A549 (cell line): ENCODE data around the gene B3GLCT. TPM values are rescaled to one million over a fixed set of nuclear protein-coding genes. Genes with fewer than 3 reads are reported as not detected.

Experiments
- ATAC-seq, 2 experiments: fragments of 200-7000 bp in 1 of 2; fragments of >200 bp in 1 of 2; cut with Nextera tagmentation in 1 of 2; cut with Tn5 transposase in 1 of 2; 3 replicates each; pipeline versions ENCODE4 v1.8.0 to v1.9.1; 2018 to 2020; ENCODE audit warnings: mild to moderate bottlenecking in 1 of 2, moderate library complexity in 1 of 2
- CTCF ChIA-PET: fragments of 300-600 bp; sonication (Branson Sonifier 250); formaldehyde crosslinking; extraction: SDS; loops from one replicate; lab custom pipeline; 2021; ENCODE audit warnings: antibody characterized with exemption, inconsistent platforms; lab: Yijun Ruan, JAX
- POLR2A ChIA-PET: fragments of 350-600 bp; formaldehyde crosslinking; extraction: SDS; loops from one replicate; lab custom pipeline; 2021; ENCODE audit warnings: antibody characterized with exemption, inconsistent platforms; lab: Yijun Ruan, JAX
- DNase-seq, 2 experiments: peaks; one replicate each; pipeline versions ENCODE4 v3.0.0 to v3.0.0-alpha.2; 2011 to 2016; ENCODE audit warnings: low read depth in 1 of 2, low spot score in 1 of 2
- FAIRE-seq: peaks from 2 replicates; lab custom pipeline; 2011; peaks lifted over from hg19 to GRCh38; lab: Jason Lieb, UNC
- H3K27ac ChIP-seq, 2 experiments: fragments of >200 bp; sonication (Bioruptor Twin); formaldehyde crosslinking; 3 replicates each; pipeline ENCODE4 v1.5.1; 2016 to 2017
- H3K4me1 ChIP-seq: fragments of >200 bp; sonication (Bioruptor Twin); formaldehyde crosslinking; 3 replicates; pipeline ENCODE4 v1.6.1; 2016
- H3K4me2 ChIP-seq: fragments of >200 bp; sonication (Bioruptor Twin); formaldehyde crosslinking; 3 replicates; pipeline ENCODE4 v1.6.1; 2016
- H3K4me3 ChIP-seq: fragments of >200 bp; sonication (Bioruptor Twin); formaldehyde crosslinking; 3 replicates; pipeline ENCODE4 v1.5.1; 2016
- H3K9me3 ChIP-seq: fragments of >200 bp; sonication (Bioruptor Twin); formaldehyde crosslinking; 3 replicates; pipeline ENCODE4 v1.6.1; 2016
- ATOH8 ChIP-seq: fragments of 250-450 bp; sonication (Bioruptor Pico); IDR thresholded peaks from 2 replicates; pipeline ENCODE4 v1.5.0; 2020; ENCODE audit warnings: low read depth, mild to moderate bottlenecking, moderate library complexity
- CHD2 ChIP-seq: fragments of 150-350 bp; IDR thresholded peaks from 2 replicates; pipeline ENCODE4 v1.6.1; 2014; ENCODE audit warnings: low read length; ENCODE audit not compliant: partially characterized antibody
- CHD4 ChIP-seq: fragments of 200-600 bp; sonication (generic); IDR thresholded peaks from 2 replicates; pipeline ENCODE4 v1.6.1; 2016; ENCODE audit warnings: antibody characterized with exemption, mild to moderate bottlenecking, borderline replicate concordance
- ELK1 ChIP-seq: fragments of 150-350 bp; IDR thresholded peaks from 2 replicates; pipeline ENCODE4 v1.6.1; 2014; ENCODE audit warnings: low read depth, mild to moderate bottlenecking, low read length
- EP300 ChIP-seq, 2 experiments: fragments of >200 bp; sonication (Bioruptor Twin); formaldehyde crosslinking; IDR thresholded peaks; 2 replicates in 1 of 2; 3 replicates in 1 of 2; pipeline ENCODE4 v1.6.1; 2016 to 2017
- FOSB ChIP-seq: fragments of 250-450 bp; sonication (Bioruptor Pico); IDR thresholded peaks from 2 replicates; pipeline ENCODE4 v1.5.0; 2020; ENCODE audit warnings: mild to moderate bottlenecking, moderate library complexity
- FOSL2 ChIP-seq, 2 experiments: fragments of 450-650 bp in 1 of 2; fragments of >200 bp in 1 of 2; sonication (Bioruptor Twin) in 1 of 2; formaldehyde crosslinking; IDR thresholded peaks; 2 replicates each; pipeline versions ENCODE4 v1.5.0 to v1.6.1; 2016 to 2020; ENCODE audit warnings: mild to moderate bottlenecking in 1 of 2, moderate library complexity in 1 of 2
- HDAC2 ChIP-seq: fragments of 200-600 bp; sonication (generic); IDR thresholded peaks from 2 replicates; pipeline ENCODE4 v1.6.1; 2016
- HOXA7 ChIP-seq: fragments of 250-450 bp; sonication (Bioruptor Pico); IDR thresholded peaks from 2 replicates; pipeline ENCODE4 v1.5.0; 2020; ENCODE audit warnings: mild to moderate bottlenecking, moderate library complexity
- JUN ChIP-seq, 2 experiments: fragments of >200 bp; sonication (Bioruptor Twin); formaldehyde crosslinking; IDR thresholded peaks; 2 replicates in 1 of 2; 3 replicates in 1 of 2; pipeline ENCODE4 v1.6.1; 2016 to 2017
- JUNB ChIP-seq: fragments of >200 bp; sonication (Bioruptor Twin); formaldehyde crosslinking; IDR thresholded peaks from 2 replicates; pipeline ENCODE4 v1.6.1; 2016
- MAFK ChIP-seq: fragments of 450-650 bp; IDR thresholded peaks from 2 replicates; pipeline ENCODE4 v1.6.1; 2014; ENCODE audit not compliant: partially characterized antibody
- MAZ ChIP-seq: fragments of 150-350 bp; IDR thresholded peaks from 2 replicates; pipeline ENCODE4 v1.6.1; 2014; ENCODE audit warnings: antibody characterized with exemption, low read depth, low read length, borderline replicate concordance
- NFE2L2 ChIP-seq: fragments of 150-350 bp; conservative IDR thresholded peaks from 2 replicates; pipeline ENCODE4 v1.6.1; 2014; ENCODE audit warnings: low read length
- RAD21 ChIP-seq, 2 experiments: fragments of >200 bp in 1 of 2; sonication (Bioruptor Twin) in 1 of 2; formaldehyde crosslinking in 1 of 2; IDR thresholded peaks in 1 of 2; conservative IDR thresholded peaks in 1 of 2; 2 replicates in 1 of 2; 3 replicates in 1 of 2; pipeline ENCODE4 v1.6.1; 2012 to 2018; ENCODE audit warnings: inconsistent platforms in 1 of 2
- RCOR1 ChIP-seq: fragments of 150-350 bp; IDR thresholded peaks from 2 replicates; pipeline ENCODE4 v1.6.1; 2014; ENCODE audit warnings: antibody characterized with exemption, low read length, low read depth
- SREBF2 ChIP-seq: fragments of 450-650 bp; IDR thresholded peaks from 2 replicates; pipeline ENCODE4 v1.6.1; 2014; ENCODE audit warnings: mild to moderate bottlenecking, moderate library complexity
- TFCP2L1 ChIP-seq: fragments of 250-450 bp; sonication (Bioruptor Pico); IDR thresholded peaks from 2 replicates; pipeline ENCODE4 v1.5.0; 2021; ENCODE audit warnings: mild to moderate bottlenecking
- ZFP36 ChIP-seq: fragments of 450-650 bp; IDR thresholded peaks from 2 replicates; pipeline ENCODE4 v1.6.1; 2014; ENCODE audit warnings: borderline replicate concordance; ENCODE audit not compliant: partially characterized antibody
- ZSCAN20 ChIP-seq: fragments of 250-450 bp; sonication (Bioruptor Pico); IDR thresholded peaks from 2 replicates; pipeline ENCODE4 v1.8.0; 2022; ENCODE audit warnings: mild to moderate bottlenecking, moderate library complexity
- WGBS: methylation state at CpG from one replicate; pipeline ENCODE4 v1.1.6; 2017; ENCODE audit errors: missing lambda C conversion rate; 5-methylcytosine and 5-hydroxymethylcytosine counted together
- polyA plus RNA-seq, 4 experiments: library from polyadenylated mRNA; depleted of rRNA in 3 of 4; stranded (reverse); fragments of >200 nt; fragmentation: RNase III in 1 of 4; extraction: RNeasy Plus Mini Kit Qiagen cat#74134 plus additional on column Dnase treatment in 1 of 4; gene quantifications; 2 replicates in 3 of 4; 3 replicates in 1 of 4; pipeline ENCODE4 v1.2.3, GENCODE V29; 2011 to 2017
- TF ChIP-seq, protein P1 (sequence below): fragments of 200-600 bp; sonication (generic); IDR thresholded peaks from 2 replicates; pipeline ENCODE4 v1.6.1; 2016; ENCODE audit warnings: antibody characterized with exemption, mild to moderate bottlenecking, moderate library complexity
- TF ChIP-seq, protein P2 (sequence below): IDR thresholded peaks from 2 replicates; pipeline ENCODE4 v1.6.1; 2012

B3GLCT gene
- polyA plus RNA-seq, 2 of the 4 experiments (the other 2 are of a cell fraction), result 4.5 to 6.6 TPM

DNA sequence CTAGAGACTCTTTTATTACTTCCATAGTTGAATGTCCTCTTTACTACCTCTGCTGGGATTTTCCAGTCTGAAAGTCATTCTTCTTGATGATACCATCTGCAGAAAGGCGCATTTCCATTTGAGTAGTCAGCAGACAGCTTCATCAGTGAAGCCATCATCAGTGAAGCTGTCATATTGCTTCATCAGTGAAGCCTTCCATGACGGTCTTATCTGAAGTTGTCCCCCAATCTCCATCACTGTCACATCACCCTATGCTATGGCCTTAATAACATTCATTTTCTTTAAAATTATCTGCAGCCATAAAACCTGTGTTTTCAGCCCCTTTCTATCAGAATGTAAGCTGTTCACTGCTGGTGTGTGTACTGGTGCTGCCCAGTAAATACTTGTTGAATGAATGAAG is 151.6 kb downstream of the B3GLCT start:
- POLR2A ChIA-PET, result no interaction called here
- ATAC-seq, result no peak
- no peak for TF ChIP-seq RCOR1
- TF ChIP-seq SREBF2, result no peak
- no peak for TF ChIP-seq ATOH8
- TF ChIP-seq EP300 (IDR thresholded peaks at IDR 0.05), result no peak
- TF ChIP-seq JUNB, result no peak
- TF ChIP-seq CHD2, result no peak
- no peak for TF ChIP-seq JUN (IDR thresholded peaks at IDR 0.05)
- TF ChIP-seq, protein P1, sequence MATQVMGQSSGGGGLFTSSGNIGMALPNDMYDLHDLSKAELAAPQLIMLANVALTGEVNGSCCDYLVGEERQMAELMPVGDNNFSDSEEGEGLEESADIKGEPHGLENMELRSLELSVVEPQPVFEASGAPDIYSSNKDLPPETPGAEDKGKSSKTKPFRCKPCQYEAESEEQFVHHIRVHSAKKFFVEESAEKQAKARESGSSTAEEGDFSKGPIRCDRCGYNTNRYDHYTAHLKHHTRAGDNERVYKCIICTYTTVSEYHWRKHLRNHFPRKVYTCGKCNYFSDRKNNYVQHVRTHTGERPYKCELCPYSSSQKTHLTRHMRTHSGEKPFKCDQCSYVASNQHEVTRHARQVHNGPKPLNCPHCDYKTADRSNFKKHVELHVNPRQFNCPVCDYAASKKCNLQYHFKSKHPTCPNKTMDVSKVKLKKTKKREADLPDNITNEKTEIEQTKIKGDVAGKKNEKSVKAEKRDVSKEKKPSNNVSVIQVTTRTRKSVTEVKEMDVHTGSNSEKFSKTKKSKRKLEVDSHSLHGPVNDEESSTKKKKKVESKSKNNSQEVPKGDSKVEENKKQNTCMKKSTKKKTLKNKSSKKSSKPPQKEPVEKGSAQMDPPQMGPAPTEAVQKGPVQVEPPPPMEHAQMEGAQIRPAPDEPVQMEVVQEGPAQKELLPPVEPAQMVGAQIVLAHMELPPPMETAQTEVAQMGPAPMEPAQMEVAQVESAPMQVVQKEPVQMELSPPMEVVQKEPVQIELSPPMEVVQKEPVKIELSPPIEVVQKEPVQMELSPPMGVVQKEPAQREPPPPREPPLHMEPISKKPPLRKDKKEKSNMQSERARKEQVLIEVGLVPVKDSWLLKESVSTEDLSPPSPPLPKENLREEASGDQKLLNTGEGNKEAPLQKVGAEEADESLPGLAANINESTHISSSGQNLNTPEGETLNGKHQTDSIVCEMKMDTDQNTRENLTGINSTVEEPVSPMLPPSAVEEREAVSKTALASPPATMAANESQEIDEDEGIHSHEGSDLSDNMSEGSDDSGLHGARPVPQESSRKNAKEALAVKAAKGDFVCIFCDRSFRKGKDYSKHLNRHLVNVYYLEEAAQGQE, result no peak
- no peak for TF ChIP-seq MAFK
- Histone ChIP-seq H3K4me3 (no peak overlapping the region), H3K4me1 (no peaks in the 10 kb centered on the region), H3K27ac (no peak overlapping the region), H3K4me2 (no peak overlapping the region), H3K9me3 (0 out of 3 replicates have a peak, but pooled peaks cover 3% of the 10 kb centered on the region)
- FAIRE-seq, result no peak
- CTCF ChIA-PET, result no interaction called here
- WGBS, result 8% methylated on average over 2 of the region's 2 CpGs
- DNase-seq, result no peak

DNA sequence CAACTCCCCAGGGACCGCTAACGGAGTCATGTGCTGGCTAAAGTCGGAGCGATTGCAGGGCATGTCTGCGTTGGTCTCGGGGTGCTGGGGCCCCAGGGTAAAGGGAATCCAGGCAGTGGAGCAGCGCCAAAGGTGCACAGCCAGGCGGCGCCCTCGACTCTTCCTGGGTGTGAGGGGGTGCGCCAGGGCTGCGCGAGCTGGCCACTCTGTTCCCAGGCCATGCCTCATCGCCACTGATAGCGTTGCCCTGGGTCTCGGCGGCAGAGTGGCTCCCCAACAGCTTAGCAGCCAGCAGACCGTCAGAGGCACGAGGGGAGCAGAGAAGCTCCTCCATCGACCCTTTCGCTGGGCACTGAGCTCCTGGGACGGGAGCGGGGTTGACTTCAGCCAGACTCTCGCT is 152.7 kb downstream of the B3GLCT start:
- ChIA-PET CTCF (no interaction called here), POLR2A (no interaction called here)
- WGBS, result 36% methylated on average over 5 of the region's 24 CpGs
- Histone ChIP-seq H3K27ac (no peak overlapping the region), H3K4me2 (no peak overlapping the region), H3K9me3 (0 out of 3 replicates have a peak, but pooled peaks cover 3% of the 10 kb centered on the region), H3K4me3 (no peak overlapping the region), H3K4me1 (no peaks in the 10 kb centered on the region)
- no peak for DNase-seq
- FAIRE-seq, result no peak
- no peak for TF ChIP-seq FOSL2 (IDR thresholded peaks at IDR 0.05)
- TF ChIP-seq FOSL2 (CRISPR knock-in tag; IDR thresholded peaks at IDR 0.05), result no peak
- TF ChIP-seq, protein P2, sequence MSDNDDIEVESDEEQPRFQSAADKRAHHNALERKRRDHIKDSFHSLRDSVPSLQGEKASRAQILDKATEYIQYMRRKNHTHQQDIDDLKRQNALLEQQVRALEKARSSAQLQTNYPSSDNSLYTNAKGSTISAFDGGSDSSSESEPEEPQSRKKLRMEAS, result no peak
- TF ChIP-seq ZFP36, result no peak
- no peak for TF ChIP-seq NFE2L2
- TF ChIP-seq ELK1, result no peak
- no peak for TF ChIP-seq HDAC2
- no peak for TF ChIP-seq ZSCAN20 (CRISPR knock-in tag)
- TF ChIP-seq RAD21 (conservative IDR thresholded peaks at IDR 0.05 in 1 of 2, IDR thresholded peaks at IDR 0.05 in 1 of 2), result no peak
- no peak for TF ChIP-seq CHD4
- TF ChIP-seq FOSB, result no peak
- TF ChIP-seq HOXA7, result no peak
- TF ChIP-seq JUNB, result no peak
- TF ChIP-seq TFCP2L1 (CRISPR knock-in tag), result no peak
- no peak for TF ChIP-seq MAZ
- TF ChIP-seq CHD2, result no peak
- no peak for ATAC-seq
